Fibroblast of lung (primary cell): ENCODE data around the gene EFCAB8.

Experiments
- EZH2 ChIP-seq: IDR thresholded peaks from 2 replicates; pipeline ENCODE4 v1.5.1; 2012; ENCODE audit warnings: low read length, control low read depth, mild to moderate bottlenecking; ENCODE audit errors: missing control alignments
- TF ChIP-seq, protein P1 (sequence below), 2 donors: IDR thresholded peaks in 1 of 2; conservative IDR thresholded peaks in 1 of 2; 1 replicate in 1 of 2; 2 replicates in 1 of 2; pipeline ENCODE4 v1.5.1; 2011 to 2012; ENCODE audit warnings: low read length in 2 of 2, control low read depth in 1 of 2, inconsistent platforms in 1 of 2, low read depth in 1 of 2, mild to moderate bottlenecking in 1 of 2

- TF ChIP-seq EZH2: no peak
- TF ChIP-seq, protein P1, sequence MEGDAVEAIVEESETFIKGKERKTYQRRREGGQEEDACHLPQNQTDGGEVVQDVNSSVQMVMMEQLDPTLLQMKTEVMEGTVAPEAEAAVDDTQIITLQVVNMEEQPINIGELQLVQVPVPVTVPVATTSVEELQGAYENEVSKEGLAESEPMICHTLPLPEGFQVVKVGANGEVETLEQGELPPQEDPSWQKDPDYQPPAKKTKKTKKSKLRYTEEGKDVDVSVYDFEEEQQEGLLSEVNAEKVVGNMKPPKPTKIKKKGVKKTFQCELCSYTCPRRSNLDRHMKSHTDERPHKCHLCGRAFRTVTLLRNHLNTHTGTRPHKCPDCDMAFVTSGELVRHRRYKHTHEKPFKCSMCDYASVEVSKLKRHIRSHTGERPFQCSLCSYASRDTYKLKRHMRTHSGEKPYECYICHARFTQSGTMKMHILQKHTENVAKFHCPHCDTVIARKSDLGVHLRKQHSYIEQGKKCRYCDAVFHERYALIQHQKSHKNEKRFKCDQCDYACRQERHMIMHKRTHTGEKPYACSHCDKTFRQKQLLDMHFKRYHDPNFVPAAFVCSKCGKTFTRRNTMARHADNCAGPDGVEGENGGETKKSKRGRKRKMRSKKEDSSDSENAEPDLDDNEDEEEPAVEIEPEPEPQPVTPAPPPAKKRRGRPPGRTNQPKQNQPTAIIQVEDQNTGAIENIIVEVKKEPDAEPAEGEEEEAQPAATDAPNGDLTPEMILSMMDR (conservative IDR thresholded peaks at IDR 0.05 in 1 of 2, IDR thresholded peaks at IDR 0.05 in 1 of 2; ENCODE audit: low read depth in 1 of 2, low read length in 2 of 2): no peak
These were observed 119.2 kb downstream of the EFCAB8 start for GRCh38 chr20:32978009-32978335.
